Natural killer cell (primary cell): Measurements from ENCODE around the gene DYNLL2. TPM values are rescaled to one million over a fixed set of nuclear protein-coding genes. Genes with fewer than 3 reads are reported as not detected.

Experiments used
- ATAC-seq, 3 donors: fragments of 150-1000 bp in 2 of 3; fragments of 200-7000 bp in 1 of 3; cut with Tn5 transposase; 1 replicate in 1 of 3; 2 replicates in 2 of 3; pipeline ENCODE4 v1.10.0; 2021; ENCODE audit warnings: mild to moderate bottlenecking in 2 of 3, moderate library complexity in 2 of 3
- DNase-seq, 2 donors: peaks; one replicate each; pipeline versions ENCODE4 v3.0.0 to v3.0.0-alpha.2; 2013 to 2021; ENCODE audit warnings: mixed read lengths in 1 of 2
- H3K27ac ChIP-seq: one replicate; pipeline ENCODE4 v1.5.1; 2013; ENCODE audit warnings: mild to moderate bottlenecking, low read length
- H3K27me3 ChIP-seq: one replicate; pipeline ENCODE4 v1.6.1; 2013; ENCODE audit warnings: low read length; ENCODE audit not compliant: control insufficient read depth, insufficient read depth
- H3K36me3 ChIP-seq: one replicate; pipeline ENCODE4 v1.6.1; 2013; ENCODE audit warnings: low read length; ENCODE audit not compliant: control insufficient read depth, insufficient read depth
- H3K4me1 ChIP-seq: one replicate; pipeline ENCODE4 v1.6.1; 2013; ENCODE audit warnings: low read length; ENCODE audit not compliant: control insufficient read depth, insufficient read depth
- H3K4me3 ChIP-seq: one replicate; pipeline ENCODE4 v1.5.1; 2013; ENCODE audit warnings: low read length
- H3K9me3 ChIP-seq: one replicate; pipeline ENCODE4 v1.6.1; 2013; ENCODE audit warnings: low read length; ENCODE audit not compliant: control insufficient read depth, insufficient read depth
- H3K27ac Mint-ChIP-seq, 2 donors: one replicate each; pipeline ENCODE4 v1.8.0; 2022; ENCODE audit warnings: mild to moderate bottlenecking in 2 of 2, mixed read lengths in 2 of 2, moderate library complexity in 1 of 2
- H3K27me3 Mint-ChIP-seq, 2 donors: one replicate each; pipeline ENCODE4 v1.8.0; 2022; ENCODE audit warnings: low read depth in 2 of 2, mixed read lengths in 2 of 2
- H3K36me3 Mint-ChIP-seq: one replicate; pipeline ENCODE4 v1.8.0; 2022; ENCODE audit warnings: mixed read lengths
- H3K4me1 Mint-ChIP-seq, 2 donors: one replicate each; pipeline ENCODE4 v1.8.0; 2022; ENCODE audit warnings: mixed read lengths in 2 of 2
- H3K4me3 Mint-ChIP-seq: one replicate; pipeline ENCODE4 v1.8.0; 2022; ENCODE audit warnings: mild to moderate bottlenecking, moderate library complexity, mixed read lengths
- H3K9me3 Mint-ChIP-seq, 2 donors: one replicate each; pipeline ENCODE4 v1.8.0; 2022; ENCODE audit warnings: mixed read lengths in 2 of 2
- WGBS: methylation state at CpG from one replicate; pipeline ENCODE4 v1.1.7; 2013; ENCODE audit warnings: missing lambda C conversion rate; ENCODE audit not compliant: insufficient coverage; 5-methylcytosine and 5-hydroxymethylcytosine counted together
- intact Hi-C: fragments of 100-400 bp; cut with micrococcal nuclease; formaldehyde crosslinking; loops from one replicate; pipeline ENCODE4 v1.14.2; 2022
- total RNA-seq, 4 donors: library from RNA; stranded (reverse); fragments of 120-200 nt in 1 of 4; gene quantifications; one replicate each; pipeline versions ENCODE4 v1.2.3 to v1.2.4, GENCODE V29; 2013 to 2022
- TF ChIP-seq, protein P1 (sequence below): fragments of 200-600 bp; IDR thresholded peaks from one replicate; pipeline ENCODE4 v1.8.0; 2022; ENCODE audit warnings: antibody characterized with exemption

The DYNLL2 gene
- total RNA-seq, 3 donors from 2014 or later (not counting 1 experiment from before 2014, with no cell fraction given), result 25.6 to 37.0 (median 36.1) TPM

DNA sequence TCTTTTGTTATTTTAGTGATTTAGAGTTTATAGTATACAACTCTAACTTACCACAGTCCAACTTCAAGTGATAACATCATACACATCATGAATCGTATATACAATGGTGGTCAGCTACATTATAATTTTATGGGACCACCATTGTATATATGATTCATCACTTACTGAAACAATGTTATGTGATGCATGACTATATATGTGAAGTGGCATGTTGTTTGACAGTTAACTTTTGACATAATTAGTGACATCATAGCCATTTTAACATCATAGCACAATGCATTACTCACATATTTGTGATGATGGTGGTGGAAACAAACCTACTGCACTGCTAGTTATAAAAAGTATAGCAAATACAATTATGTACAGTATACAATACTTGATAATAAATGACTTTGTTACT, 21.9 kb downstream of the DYNLL2 start:
- Histone ChIP-seq H3K36me3 (no peaks in the 10 kb centered on the region), H3K27ac (no peak overlapping the region), H3K27me3 (no peaks in the 10 kb centered on the region), H3K9me3 (no peaks in the 10 kb centered on the region), H3K4me3 (no peak overlapping the region), H3K4me1 (no peaks in the 10 kb centered on the region)
- DNase-seq (no peak), ATAC-seq (no peak)
- no peaks in the 10 kb centered on the region for H3K4me1 Mint-ChIP-seq
- TF ChIP-seq, protein P1, sequence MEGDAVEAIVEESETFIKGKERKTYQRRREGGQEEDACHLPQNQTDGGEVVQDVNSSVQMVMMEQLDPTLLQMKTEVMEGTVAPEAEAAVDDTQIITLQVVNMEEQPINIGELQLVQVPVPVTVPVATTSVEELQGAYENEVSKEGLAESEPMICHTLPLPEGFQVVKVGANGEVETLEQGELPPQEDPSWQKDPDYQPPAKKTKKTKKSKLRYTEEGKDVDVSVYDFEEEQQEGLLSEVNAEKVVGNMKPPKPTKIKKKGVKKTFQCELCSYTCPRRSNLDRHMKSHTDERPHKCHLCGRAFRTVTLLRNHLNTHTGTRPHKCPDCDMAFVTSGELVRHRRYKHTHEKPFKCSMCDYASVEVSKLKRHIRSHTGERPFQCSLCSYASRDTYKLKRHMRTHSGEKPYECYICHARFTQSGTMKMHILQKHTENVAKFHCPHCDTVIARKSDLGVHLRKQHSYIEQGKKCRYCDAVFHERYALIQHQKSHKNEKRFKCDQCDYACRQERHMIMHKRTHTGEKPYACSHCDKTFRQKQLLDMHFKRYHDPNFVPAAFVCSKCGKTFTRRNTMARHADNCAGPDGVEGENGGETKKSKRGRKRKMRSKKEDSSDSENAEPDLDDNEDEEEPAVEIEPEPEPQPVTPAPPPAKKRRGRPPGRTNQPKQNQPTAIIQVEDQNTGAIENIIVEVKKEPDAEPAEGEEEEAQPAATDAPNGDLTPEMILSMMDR, result no peak
- intact Hi-C loops, result no loop called here
- peaks cover 0 to 2% of the 10 kb centered on the region in 2 donors for H3K27me3 Mint-ChIP-seq
- no CpG with 5 or more reads among the region's 1 CpG for WGBS
- H3K4me3 Mint-ChIP-seq, result no peak overlapping the region
- H3K36me3 Mint-ChIP-seq, result no peaks in the 10 kb centered on the region
- H3K27ac Mint-ChIP-seq, result no peak overlapping the region
- no peaks in the 10 kb centered on the region for H3K9me3 Mint-ChIP-seq

DNA sequence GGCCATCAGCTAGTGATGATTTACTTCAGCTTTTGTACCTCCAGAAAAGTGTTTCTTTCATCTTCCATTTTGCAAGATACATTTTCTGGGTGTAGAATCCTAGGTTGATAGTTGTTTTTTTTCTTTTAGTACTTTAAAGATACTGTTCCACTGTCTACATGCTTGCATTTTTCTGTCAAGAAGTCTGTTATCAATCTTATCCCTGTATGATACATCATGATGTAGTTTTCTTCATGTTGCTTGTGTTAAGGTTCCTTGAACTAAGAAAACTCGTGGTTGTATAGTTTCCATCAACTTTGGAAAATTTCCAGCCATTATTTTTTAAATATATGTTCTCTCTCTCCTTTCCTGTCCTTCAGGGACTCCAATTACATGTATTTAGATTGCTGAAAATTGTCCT, 24.1 kb downstream of the DYNLL2 start:
- H3K36me3 Mint-ChIP-seq, result no peaks in the 10 kb centered on the region
- Histone ChIP-seq H3K36me3 (no peaks in the 10 kb centered on the region), H3K27ac (no peak overlapping the region), H3K4me1 (no peaks in the 10 kb centered on the region), H3K27me3 (no peaks in the 10 kb centered on the region), H3K9me3 (no peaks in the 10 kb centered on the region), H3K4me3 (no peak overlapping the region)
- DNase-seq (no peak), ATAC-seq (no peak)
- no peak overlapping the region for H3K4me3 Mint-ChIP-seq
- TF ChIP-seq, protein P1, result no peak
- H3K9me3 Mint-ChIP-seq, result no peaks in the 10 kb centered on the region
- H3K27ac Mint-ChIP-seq, result no peak overlapping the region
- H3K27me3 Mint-ChIP-seq, result peaks cover 0 to 2% of the 10 kb centered on the region in 2 donors
- intact Hi-C loops, result no loop called here
- H3K4me1 Mint-ChIP-seq, result no peaks in the 10 kb centered on the region
- WGBS, result no CpG with 5 or more reads among the region's 1 CpG

DNA sequence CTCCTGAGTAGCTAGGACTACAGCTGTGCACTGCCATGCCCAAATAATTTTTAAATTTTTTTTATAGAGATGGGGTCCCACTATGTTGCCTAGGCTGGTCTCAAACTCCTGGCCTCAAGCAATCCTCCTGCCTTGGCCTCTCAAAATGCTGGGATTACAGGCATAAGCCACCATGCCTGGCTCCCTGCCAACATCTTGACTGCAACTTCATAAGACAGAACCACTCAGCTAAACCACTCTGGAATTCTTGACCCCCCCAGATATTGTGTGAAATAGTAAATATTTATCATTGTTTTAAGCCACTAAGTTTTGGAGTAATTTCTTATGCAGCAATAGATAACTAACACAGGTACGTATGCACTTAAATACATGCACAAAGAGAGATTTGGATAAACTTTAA, 26.0 kb downstream of the DYNLL2 start:
- H3K4me1 ChIP-seq, result no peaks in the 10 kb centered on the region
- intact Hi-C loops, result no loop called here
- Mint-ChIP-seq H3K27me3 (peaks cover 0 to 2% of the 10 kb centered on the region in 2 donors), H3K36me3 (no peaks in the 10 kb centered on the region), H3K4me3 (no peak overlapping the region), H3K27ac (no peak overlapping the region), H3K4me1 (no peaks in the 10 kb centered on the region), H3K9me3 (no peaks in the 10 kb centered on the region)
- no CpG with 5 or more reads among the region's 1 CpG for WGBS
- ATAC-seq (no peak), DNase-seq (no peak)
- no peaks in the 10 kb centered on the region for H3K9me3 ChIP-seq
- H3K36me3 ChIP-seq, result no peaks in the 10 kb centered on the region
- TF ChIP-seq, protein P1, result no peak
- no peak overlapping the region for H3K27ac ChIP-seq
- H3K4me3 ChIP-seq, result no peak overlapping the region
- no peaks in the 10 kb centered on the region for H3K27me3 ChIP-seq

DNA sequence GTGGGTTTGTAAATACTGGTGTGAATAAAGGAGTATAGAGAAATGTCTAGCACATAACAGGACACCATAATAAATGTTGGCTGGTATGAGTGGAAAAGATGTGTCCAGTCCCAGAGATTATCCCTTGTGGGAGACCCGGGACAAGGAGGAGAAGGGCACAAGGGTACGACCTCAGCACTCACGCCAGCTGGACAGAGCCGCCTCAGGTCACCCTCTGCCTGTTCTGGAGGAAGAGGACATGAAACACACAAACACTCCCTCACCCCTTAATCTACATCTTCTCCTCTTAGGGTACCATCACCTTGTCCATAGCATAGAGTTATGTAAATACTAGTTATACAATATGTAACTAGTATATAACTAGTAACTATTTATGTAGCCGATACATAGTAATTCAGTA, 26.8 kb downstream of the DYNLL2 start:
- 75% methylated on average over 1 of the region's 5 CpGs for WGBS
- peaks cover 0 to 2% of the 10 kb centered on the region in 2 donors for H3K27me3 Mint-ChIP-seq
- Histone ChIP-seq H3K36me3 (no peaks in the 10 kb centered on the region), H3K4me3 (no peak overlapping the region), H3K27me3 (no peaks in the 10 kb centered on the region), H3K27ac (no peak overlapping the region), H3K9me3 (no peaks in the 10 kb centered on the region), H3K4me1 (no peaks in the 10 kb centered on the region)
- intact Hi-C loops, result loop anchor here (5.0 kb wide), 1 partner anchor 103 kb away; the partner anchor contains the start of gene SRSF1
- H3K9me3 Mint-ChIP-seq, result no peaks in the 10 kb centered on the region
- no peak for ATAC-seq
- H3K36me3 Mint-ChIP-seq, result no peaks in the 10 kb centered on the region
- TF ChIP-seq, protein P1, result no peak
- H3K4me3 Mint-ChIP-seq, result no peak overlapping the region
- DNase-seq, result no peak
- H3K27ac Mint-ChIP-seq, result no peak overlapping the region
- no peaks in the 10 kb centered on the region for H3K4me1 Mint-ChIP-seq
